HCT116 (cell line): ENCODE data around the gene HOXD10. TPM values are rescaled to one million over a fixed set of nuclear protein-coding genes. Genes with fewer than 3 reads are reported as not detected.

Source experiments
- ATAC-seq: fragments of 200-7000 bp; cut with Tn5 transposase; 2 replicates; pipeline ENCODE4 v1.9.1; 2020; ENCODE audit warnings: mild to moderate bottlenecking, moderate library complexity
- BruUV-seq: library from RNA; stranded (reverse); fragments of 400-500 nt; replicated peaks from 2 replicates; lab custom pipeline; 2021; lab: Mats Ljungman, UMichigan
- CTCF ChIA-PET: fragments of 300-600 bp; sonication (Branson Sonifier 250); formaldehyde crosslinking; loops from one replicate; lab custom pipeline; 2021; ENCODE audit warnings: antibody characterized with exemption; lab: Charles Lee
- POLR2A ChIA-PET: fragments of 300-600, 350-600 bp; sonication (Branson Sonifier 250); formaldehyde crosslinking; loops from one replicate; lab custom pipeline; 2021; ENCODE audit warnings: antibody characterized with exemption; lab: Charles Lee
- RAD21 ChIA-PET, 2 experiments: fragments of 300-600 bp; sonication (Branson Sonifier 250); formaldehyde crosslinking; loops; one replicate each; lab custom pipeline; 2023; ENCODE audit warnings: low total read pairs in 2 of 2; ENCODE audit not compliant: uncharacterized antibody in 2 of 2, unreplicated experiment in 2 of 2, low non-redundant PET in 1 of 2; lab: Charles Lee
- DNase-seq: peaks from one replicate; pipeline ENCODE4 v3.0.0-alpha.2; 2010; ENCODE audit warnings: low read depth, low spot score
- H2AFZ ChIP-seq: fragments of 200-600 bp; shearing (Covaris generic), sonication (generic); 2 replicates; pipeline ENCODE4 v1.6.1; 2017; ENCODE audit warnings: low read depth, mixed run types, mixed read lengths, antibody characterized with exemption, low read length; ENCODE audit not compliant: poor library complexity, severe bottlenecking
- H3K27ac ChIP-seq: 2 replicates; pipeline ENCODE4 v1.5.1; 2012; ENCODE audit warnings: low read depth, low read length
- H3K27me3 ChIP-seq: fragments of 200-600 bp; sonication (generic); 2 replicates; pipeline ENCODE4 v1.6.1; 2016; ENCODE audit warnings: mixed run types, low read length, mixed read lengths; ENCODE audit not compliant: insufficient read depth
- H3K36me3 ChIP-seq, 2 experiments: fragments of 200-500 bp in 1 of 2; fragments of 200-600 bp in 1 of 2; sonication (Bioruptor generic) in 1 of 2; sonication (generic) in 1 of 2; 2 replicates each; pipeline versions ENCODE4 v1.5.1 to v1.6.1; 2014 to 2016; ENCODE audit warnings: low read length in 2 of 2, inconsistent platforms in 1 of 2, mixed read lengths in 1 of 2, mixed run types in 1 of 2; ENCODE audit not compliant: insufficient read depth in 2 of 2, control insufficient read depth in 1 of 2
- H3K4me1 ChIP-seq, 2 experiments: fragments of 200-600 bp in 1 of 2; sonication (generic) in 1 of 2; 2 replicates each; pipeline versions ENCODE4 v1.5.1 to v1.6.1; 2012 to 2017; ENCODE audit warnings: low read length in 2 of 2, inconsistent platforms in 1 of 2, mild to moderate bottlenecking in 1 of 2, mixed read lengths in 1 of 2, mixed run types in 1 of 2, moderate library complexity in 1 of 2; ENCODE audit not compliant: insufficient read depth in 2 of 2, control insufficient read depth in 1 of 2
- H3K4me2 ChIP-seq: fragments of 200-600 bp; sonication (generic); 2 replicates; pipeline ENCODE4 v1.6.1; 2017; ENCODE audit warnings: mixed run types, low read length, mixed read lengths
- H3K4me3 ChIP-seq, 2 experiments: fragments of 200-600 bp in 1 of 2; sonication (generic) in 1 of 2; replicated peaks in 1 of 2; 2 replicates each; pipeline ENCODE4 v1.5.1; 2011 to 2016; ENCODE audit warnings: low read length in 2 of 2, control low read depth in 1 of 2, low read depth in 1 of 2, mild to moderate bottlenecking in 1 of 2, mixed read lengths in 1 of 2, mixed run types in 1 of 2
- H3K79me2 ChIP-seq: fragments of 200-600 bp; sonication (generic); 2 replicates; pipeline ENCODE4 v1.6.1; 2017; ENCODE audit warnings: mild to moderate bottlenecking, mixed run types, low read length, moderate library complexity, mixed read lengths; ENCODE audit not compliant: insufficient read depth
- H3K9ac ChIP-seq: fragments of 200-600 bp; sonication (generic); 2 replicates; pipeline ENCODE4 v1.6.1; 2016; ENCODE audit warnings: low read length, mixed read lengths
- H3K9me2 ChIP-seq: fragments of 200-600 bp; sonication (generic), shearing (Covaris generic); 2 replicates; pipeline ENCODE4 v1.6.1; 2017; ENCODE audit warnings: mixed run types, mild to moderate bottlenecking, moderate library complexity; ENCODE audit not compliant: insufficient read depth
- H3K9me3 ChIP-seq, 2 experiments: fragments of 200-500 bp in 1 of 2; fragments of 200-600 bp in 1 of 2; sonication (Bioruptor generic) in 1 of 2; sonication (generic) in 1 of 2; 2 replicates each; pipeline ENCODE4 v1.6.1; 2014 to 2017; ENCODE audit warnings: low read length in 2 of 2, mixed read lengths in 2 of 2, inconsistent platforms in 1 of 2, low read depth in 1 of 2, mild to moderate bottlenecking in 1 of 2, mixed run types in 1 of 2, moderate library complexity in 1 of 2; ENCODE audit not compliant: control insufficient read depth in 1 of 2, insufficient read depth in 1 of 2
- H4K20me1 ChIP-seq: fragments of 200-600 bp; sonication (generic), shearing (Covaris generic); 2 replicates; pipeline ENCODE4 v1.6.1; 2017; ENCODE audit warnings: mixed run types, mild to moderate bottlenecking, moderate library complexity; ENCODE audit not compliant: insufficient read depth
- CBX3 ChIP-seq: IDR thresholded peaks from 2 replicates; pipeline ENCODE4 v1.6.1; 2012; ENCODE audit warnings: low read depth
- CEBPB ChIP-seq: IDR thresholded peaks from 2 replicates; pipeline ENCODE4 v1.6.1; 2012; ENCODE audit warnings: low read depth
- EGR1 ChIP-seq: IDR thresholded peaks from 2 replicates; pipeline ENCODE4 v1.6.1; 2012; ENCODE audit warnings: low read depth
- ELF1 ChIP-seq: IDR thresholded peaks from 2 replicates; pipeline ENCODE4 v1.6.1; 2012; ENCODE audit warnings: low read depth, borderline replicate concordance
- JUND ChIP-seq: IDR thresholded peaks from 2 replicates; pipeline ENCODE4 v1.6.1; 2012
- POLR2A ChIP-seq: IDR thresholded peaks from 2 replicates; pipeline ENCODE4 v1.7.0; 2011; ENCODE audit warnings: borderline replicate concordance; ENCODE audit not compliant: insufficient read depth, insufficient read length; ENCODE audit errors: extremely low read depth
- POLR2AphosphoS5 ChIP-seq: IDR thresholded peaks from 2 replicates; pipeline ENCODE4 v1.6.1; 2011; ENCODE audit warnings: mild to moderate bottlenecking, low read depth, low read length, moderate library complexity
- RAD21 ChIP-seq: IDR thresholded peaks from 2 replicates; pipeline ENCODE4 v1.6.1; 2012; ENCODE audit warnings: low read depth, mild to moderate bottlenecking
- SIN3A ChIP-seq: IDR thresholded peaks from 2 replicates; pipeline ENCODE4 v1.6.1; 2012; ENCODE audit warnings: low read depth
- SP1 ChIP-seq: IDR thresholded peaks from 2 replicates; pipeline ENCODE4 v1.6.1; 2012; ENCODE audit warnings: low read depth
- SRF ChIP-seq: IDR thresholded peaks from 2 replicates; pipeline ENCODE4 v1.6.1; 2012; ENCODE audit warnings: low read depth
- ZFX ChIP-seq: fragments of 450-650 bp; IDR thresholded peaks from 2 replicates; pipeline ENCODE4 v1.6.1; 2017
- ZNF274 ChIP-seq: fragments of 200-500 bp; sonication (Bioruptor generic); IDR thresholded peaks from 2 replicates; pipeline ENCODE4 v1.6.1; 2014; ENCODE audit warnings: mild to moderate bottlenecking, low read depth, low read length, inconsistent platforms
- intact Hi-C: fragments of 100-400 bp; cut with micrococcal nuclease; formaldehyde crosslinking; loops from 2 replicates; pipeline ENCODE4 v1.10.0; 2022
- total RNA-seq: library from RNA; stranded (reverse); gene quantifications from one replicate; pipeline ENCODE4 v1.2.1, GENCODE V29; 2021; ENCODE audit not compliant: unreplicated experiment
- TF ChIP-seq, protein P1 (sequence below): IDR thresholded peaks from 2 replicates; pipeline ENCODE4 v1.6.1; 2012
- TF ChIP-seq, protein P2 (sequence below): IDR thresholded peaks from 2 replicates; pipeline ENCODE4 v1.6.1; 2011; ENCODE audit warnings: mild to moderate bottlenecking, low read length, moderate library complexity; ENCODE audit not compliant: insufficient replicate concordance; ENCODE audit errors: extremely low read depth
- TF ChIP-seq, protein P3 (sequence below): IDR thresholded peaks from 2 replicates; pipeline ENCODE4 v1.6.1; 2012

Gene HOXD10
- total RNA-seq, 1 experiment from 2014 or later = not detected

DNA sequence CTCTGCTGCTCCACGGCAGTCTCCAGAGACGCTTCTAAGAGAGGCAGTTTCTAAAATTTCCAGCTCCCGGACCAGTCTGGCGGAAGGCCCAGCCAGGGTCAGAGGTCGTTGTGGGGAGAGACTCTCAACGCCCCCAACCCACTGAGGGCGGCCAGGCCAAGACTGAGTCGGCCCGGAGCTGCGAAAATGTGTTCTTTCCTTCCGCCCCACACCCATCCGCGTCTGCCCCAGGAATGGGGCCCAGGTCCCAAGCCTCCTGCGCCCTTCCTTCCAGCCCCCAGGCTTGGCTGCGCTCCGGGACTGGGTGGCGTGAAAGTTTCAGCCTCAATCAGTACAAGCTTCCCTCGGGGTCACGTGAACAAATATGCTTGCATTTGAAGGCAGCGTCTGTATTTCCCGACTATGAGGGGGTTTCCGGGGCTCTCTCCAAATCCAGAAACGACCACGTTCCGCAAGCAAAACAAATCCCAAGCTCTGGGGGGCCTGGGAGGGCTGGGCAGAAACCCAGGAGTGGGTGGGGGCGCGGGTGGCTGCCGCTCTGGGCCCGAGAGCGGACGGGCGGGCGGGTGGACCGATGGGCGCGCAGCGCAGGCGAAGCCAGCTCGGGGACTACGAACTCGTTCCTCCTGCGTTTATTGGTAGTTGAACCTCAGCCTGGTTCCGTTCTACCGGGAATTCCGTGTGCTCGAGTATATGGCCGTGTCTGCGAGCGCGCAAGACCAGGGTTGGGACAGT, 43.8 kb downstream of the HOXD10 start:
- Histone ChIP-seq H2AFZ (no peak overlapping the region), H3K4me3 (no peak overlapping the region), H3K79me2 (no peaks in the 10 kb centered on the region), H3K9me3 (no peaks in the 10 kb centered on the region), H3K9ac (no peak overlapping the region), H3K9me2 (no peaks in the 10 kb centered on the region), H3K27me3 (no peaks in the 10 kb centered on the region), H3K27ac (no peak overlapping the region), H4K20me1 (no peaks in the 10 kb centered on the region), H3K36me3 (no peaks in the 10 kb centered on the region), H3K4me2 (no peak overlapping the region), H3K4me1 (no peaks in the 10 kb centered on the region)
- no peak for DNase-seq
- POLR2A ChIA-PET = no interaction called here
- no peak for ATAC-seq
- BruUV-seq = no TSS peak
- RAD21 ChIA-PET = no interaction called here
- CTCF ChIA-PET = no interaction called here
- intact Hi-C loops = no loop called here
- TF ChIP-seq SP1 (no peak), CEBPB (no peak), CBX3 (no peak), POLR2AphosphoS5 (no peak), RAD21 (no peak), JUND (no peak)
- TF ChIP-seq, protein P1, sequence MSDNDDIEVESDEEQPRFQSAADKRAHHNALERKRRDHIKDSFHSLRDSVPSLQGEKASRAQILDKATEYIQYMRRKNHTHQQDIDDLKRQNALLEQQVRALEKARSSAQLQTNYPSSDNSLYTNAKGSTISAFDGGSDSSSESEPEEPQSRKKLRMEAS = no peak

DNA sequence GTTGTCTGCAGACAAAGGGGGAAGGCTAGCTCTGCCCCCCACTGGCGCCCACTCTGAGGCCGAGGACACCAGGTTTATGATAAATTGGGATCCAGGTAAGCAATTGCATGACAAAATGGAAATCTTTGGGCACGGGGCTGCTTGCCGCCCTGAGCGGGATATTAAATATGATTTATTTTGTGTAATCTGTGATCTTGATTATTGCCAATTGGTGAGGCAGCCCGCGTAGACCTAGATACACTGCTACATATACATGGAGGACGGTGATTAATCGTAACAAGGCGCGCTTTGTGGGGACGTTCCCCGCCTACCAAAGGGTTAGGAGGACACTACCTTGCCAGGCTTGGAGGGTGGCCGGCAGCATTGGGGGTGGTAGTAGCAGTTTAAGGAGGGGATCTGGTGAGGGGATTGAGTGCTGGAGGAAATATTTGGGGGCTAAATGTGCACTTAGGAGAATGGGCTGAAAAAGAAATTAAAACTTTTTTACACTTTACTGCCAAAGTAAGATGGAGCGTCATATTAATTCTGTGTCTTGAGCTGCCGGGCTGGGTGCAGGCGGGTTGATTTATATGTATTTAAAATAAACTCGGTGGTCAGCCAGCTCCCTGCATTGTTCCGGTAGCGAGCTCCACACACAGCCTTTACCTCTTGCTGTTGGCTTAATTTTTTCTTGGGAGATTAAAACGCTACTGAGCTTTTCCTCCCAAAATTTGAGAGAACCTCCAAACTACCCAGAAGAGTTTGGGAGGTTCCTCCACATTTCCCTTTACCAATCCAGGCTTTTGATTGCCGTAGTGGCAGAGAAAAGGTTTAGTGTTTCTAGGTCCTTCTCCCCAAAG, 44.6 kb downstream of the HOXD10 start:
- no peaks in the 10 kb centered on the region for H3K27me3 ChIP-seq
- ChIA-PET CTCF (no interaction called here), RAD21 (no interaction called here)

More for the DNA sequence above, 44.6 kb downstream of the HOXD10 start:
- H3K79me2 ChIP-seq = no peaks in the 10 kb centered on the region
- no peak overlapping the region for H3K9ac ChIP-seq
- ATAC-seq (no peak), DNase-seq (no peak)
- no TSS peak for BruUV-seq
- no peaks in the 10 kb centered on the region for H3K9me3 ChIP-seq
- TF ChIP-seq, protein P2, sequence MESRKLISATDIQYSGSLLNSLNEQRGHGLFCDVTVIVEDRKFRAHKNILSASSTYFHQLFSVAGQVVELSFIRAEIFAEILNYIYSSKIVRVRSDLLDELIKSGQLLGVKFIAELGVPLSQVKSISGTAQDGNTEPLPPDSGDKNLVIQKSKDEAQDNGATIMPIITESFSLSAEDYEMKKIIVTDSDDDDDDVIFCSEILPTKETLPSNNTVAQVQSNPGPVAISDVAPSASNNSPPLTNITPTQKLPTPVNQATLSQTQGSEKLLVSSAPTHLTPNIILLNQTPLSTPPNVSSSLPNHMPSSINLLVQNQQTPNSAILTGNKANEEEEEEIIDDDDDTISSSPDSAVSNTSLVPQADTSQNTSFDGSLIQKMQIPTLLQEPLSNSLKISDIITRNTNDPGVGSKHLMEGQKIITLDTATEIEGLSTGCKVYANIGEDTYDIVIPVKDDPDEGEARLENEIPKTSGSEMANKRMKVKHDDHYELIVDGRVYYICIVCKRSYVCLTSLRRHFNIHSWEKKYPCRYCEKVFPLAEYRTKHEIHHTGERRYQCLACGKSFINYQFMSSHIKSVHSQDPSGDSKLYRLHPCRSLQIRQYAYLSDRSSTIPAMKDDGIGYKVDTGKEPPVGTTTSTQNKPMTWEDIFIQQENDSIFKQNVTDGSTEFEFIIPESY = no peak
- TF ChIP-seq RAD21 (no peak), ELF1 (no peak), POLR2A (no peak), CBX3 (no peak), ZNF274 (no peak), POLR2AphosphoS5 (no peak), SIN3A (no peak), SRF (no peak), CEBPB (no peak), ZFX (no peak), EGR1 (no peak), JUND (no peak)
- TF ChIP-seq, protein P3, sequence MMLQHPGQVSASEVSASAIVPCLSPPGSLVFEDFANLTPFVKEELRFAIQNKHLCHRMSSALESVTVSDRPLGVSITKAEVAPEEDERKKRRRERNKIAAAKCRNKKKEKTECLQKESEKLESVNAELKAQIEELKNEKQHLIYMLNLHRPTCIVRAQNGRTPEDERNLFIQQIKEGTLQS = no peak
- no peaks in the 10 kb centered on the region for H4K20me1 ChIP-seq
- no peak overlapping the region for H3K4me3 ChIP-seq
- no peak overlapping the region for H3K4me2 ChIP-seq
- H3K4me1 ChIP-seq = no peaks in the 10 kb centered on the region
- no peak overlapping the region for H2AFZ ChIP-seq
- POLR2A ChIA-PET = no interaction called here
- H3K9me2 ChIP-seq = no peaks in the 10 kb centered on the region
- no peak overlapping the region for H3K27ac ChIP-seq
- intact Hi-C loops = no loop called here
- H3K36me3 ChIP-seq = no peaks in the 10 kb centered on the region
